Keratinocyte (primary cell): ENCODE results near the gene ZSCAN32. TPM values are rescaled to one million over a fixed set of nuclear protein-coding genes. Genes with fewer than 3 reads are reported as not detected.

ENCODE experiments used
- DNase-seq: peaks from one replicate; pipeline ENCODE4 v3.0.0-alpha.2; 2011; ENCODE audit warnings: low read depth, missing footprints, low spot score
- FAIRE-seq: peaks from 2 replicates; lab custom pipeline; 2011; peaks lifted over from hg19 to GRCh38; lab: Jason Lieb, UNC
- H2AFZ ChIP-seq: 2 replicates; pipeline ENCODE4 v1.6.0; 2012; ENCODE audit warnings: low read length, control low read depth, inconsistent platforms; ENCODE audit not compliant: control insufficient read depth
- H3K27ac ChIP-seq: 2 replicates; pipeline ENCODE4 v1.5.1; 2011; ENCODE audit warnings: low read length; ENCODE audit not compliant: control insufficient read depth, insufficient read depth
- H3K27me3 ChIP-seq: 3 replicates; pipeline ENCODE4 v1.6.0; 2011; ENCODE audit warnings: low read length; ENCODE audit not compliant: control insufficient read depth, insufficient read depth; ENCODE audit errors: extremely low read depth
- H3K36me3 ChIP-seq, 2 experiments: 2 replicates in 1 of 2; 3 replicates in 1 of 2; pipeline ENCODE4 v1.5.1; 2011; ENCODE audit warnings: low read length in 2 of 2, mild to moderate bottlenecking in 1 of 2; ENCODE audit not compliant: control insufficient read depth in 2 of 2, insufficient read depth in 2 of 2; ENCODE audit errors: extremely low read depth in 1 of 2
- H3K4me1 ChIP-seq: 3 replicates; pipeline ENCODE4 v1.5.1; 2011; ENCODE audit warnings: low read length; ENCODE audit not compliant: control insufficient read depth, insufficient read depth; ENCODE audit errors: extremely low read depth
- H3K4me2 ChIP-seq: 3 replicates; pipeline ENCODE4 v1.6.0; 2011; ENCODE audit warnings: low read depth, low read length; ENCODE audit not compliant: control insufficient read depth, insufficient read depth; ENCODE audit errors: extremely low read depth
- H3K4me3 ChIP-seq, 3 experiments: fragments of 200-600 bp in 1 of 3; sonication (generic) in 1 of 3; 2 replicates in 2 of 3; 3 replicates in 1 of 3; pipeline ENCODE4 v1.5.1; 2011 to 2016; ENCODE audit warnings: low read length in 3 of 3, mild to moderate bottlenecking in 3 of 3, control low read depth in 2 of 3, inconsistent platforms in 1 of 3, low read depth in 1 of 3, mixed read lengths in 1 of 3, mixed run types in 1 of 3, moderate library complexity in 1 of 3; ENCODE audit not compliant: control insufficient read depth in 2 of 3, insufficient read depth in 2 of 3; ENCODE audit errors: extremely low read depth in 1 of 3
- H3K79me2 ChIP-seq: 2 replicates; pipeline ENCODE4 v1.6.0; 2012; ENCODE audit warnings: low read length; ENCODE audit not compliant: control insufficient read depth, insufficient read depth
- H3K9ac ChIP-seq: 3 replicates; pipeline ENCODE4 v1.6.0; 2011; ENCODE audit warnings: low read length; ENCODE audit not compliant: control insufficient read depth, insufficient read depth; ENCODE audit errors: extremely low read depth
- H3K9me1 ChIP-seq: 3 replicates; pipeline ENCODE4 v1.6.0; 2011; ENCODE audit warnings: low read length; ENCODE audit not compliant: control insufficient read depth, insufficient read depth; ENCODE audit errors: extremely low read depth
- H3K9me3 ChIP-seq: 2 replicates; pipeline ENCODE4 v1.5.1; 2012; ENCODE audit warnings: low read depth, low read length; ENCODE audit not compliant: control insufficient read depth
- H4K20me1 ChIP-seq: 3 replicates; pipeline ENCODE4 v1.6.0; 2011; ENCODE audit warnings: low read length; ENCODE audit not compliant: control insufficient read depth, insufficient read depth; ENCODE audit errors: extremely low read depth
- CTCF ChIP-seq, 3 experiments: IDR thresholded peaks in 1 of 3; conservative IDR thresholded peaks in 1 of 3; optimal IDR thresholded peaks in 1 of 3; 2 replicates in 2 of 3; 3 replicates in 1 of 3; pipeline versions ENCODE3 to v1.5.1; 2011; ENCODE audit warnings: low read length in 3 of 3, mild to moderate bottlenecking in 3 of 3, moderate library complexity in 2 of 3, control low read depth in 1 of 3, inconsistent platforms in 1 of 3; ENCODE audit not compliant: insufficient read depth in 2 of 3; ENCODE audit errors: extremely low read depth in 1 of 3
- EZH2 ChIP-seq: IDR thresholded peaks from one replicate; pipeline ENCODE4 v1.6.1; 2012; ENCODE audit warnings: inconsistent platforms, mild to moderate bottlenecking, low read length, moderate library complexity
- dilution Hi-C: fragments of 300-500 bp; cut with MboI; formaldehyde crosslinking; loops from one replicate; pipeline ENCODE4 v1.7.0; 2020; ENCODE audit warnings: low sequenced_read_pairs; ENCODE audit not compliant: extremely low pct_ligation_motif_present
- polyA plus RNA-seq, 5 experiments: library from polyadenylated mRNA; depleted of rRNA in 3 of 5; stranded (reverse) in 3 of 5; stranded (forward) in 1 of 5; unstranded in 1 of 5; fragments of >200 nt; gene quantifications; 1 replicate in 1 of 5; 2 replicates in 3 of 5; 3 replicates in 1 of 5; pipeline versions ENCODE4 v1.2.1 to v1.2.3, GENCODE V29; 2011 to 2012; ENCODE audit warnings: missing spikeins in 2 of 5, low read depth in 1 of 5, low replicate concordance in 1 of 5

The ZSCAN32 gene
- polyA plus RNA-seq, 1 donor (not counting 4 experiments of a cell fraction or from before 2014, with no cell fraction given) = 17.2 TPM

GRCh38 chr16:3356118-3356517, 44.7 kb downstream of the ZSCAN32 start:
- Histone ChIP-seq H3K36me3 (no peaks in the 10 kb centered on the region), H2AFZ (no peak overlapping the region), H3K27ac (no peak overlapping the region), H3K9ac (no peak overlapping the region), H3K79me2 (no peaks in the 10 kb centered on the region), H3K9me3 (no peaks in the 10 kb centered on the region), H3K9me1 (no peaks in the 10 kb centered on the region), H3K4me1 (no peaks in the 10 kb centered on the region), H4K20me1 (no peaks in the 10 kb centered on the region), H3K27me3 (no peaks in the 10 kb centered on the region), H3K4me2 (no peak overlapping the region), H3K4me3 (no peak overlapping the region)
- DNase-seq (no peak), FAIRE-seq (no peak)
- dilution Hi-C loops = no loop called here
- no peak for TF ChIP-seq CTCF (optimal IDR thresholded peaks at IDR 0.05 in 1 of 3, IDR thresholded peaks at IDR 0.05 in 1 of 3, conservative IDR thresholded peaks at IDR 0.05 in 1 of 3; ENCODE audit: extremely low read depth in 1 of 3, insufficient read depth in 2 of 3, low read length in 3 of 3)
- TF ChIP-seq EZH2 = no peak

- FAIRE-seq (no peak), DNase-seq (no peak)
- TF ChIP-seq CTCF (optimal IDR thresholded peaks at IDR 0.05 in 1 of 3, IDR thresholded peaks at IDR 0.05 in 1 of 3, conservative IDR thresholded peaks at IDR 0.05 in 1 of 3; ENCODE audit: extremely low read depth in 1 of 3, insufficient read depth in 2 of 3, low read length in 3 of 3) (no peak), EZH2 (no peak)
Measured at GRCh38 chr16:3355589-3355988, 45.2 kb downstream of the ZSCAN32 start, which contains the start of gene OR2C1. Gene OR2C1 (plus strand): TSS chr16:3355889. CDS start chr16:3355941, 52 bp downstream.

More at GRCh38 chr16:3355589-3355988, 45.2 kb downstream of the ZSCAN32 start, which contains the start of gene OR2C1:
- Histone ChIP-seq H2AFZ (no peak within 1 kb of the TSS), H3K4me2 (no peak within 1 kb of the TSS), H3K27me3 (no peaks in the 10 kb centered on the region), H3K36me3 (no peaks in the 10 kb centered on the region), H3K9me3 (no peaks in the 10 kb centered on the region), H3K79me2 (no peaks in the 10 kb centered on the region), H3K4me3 (no peak within 1 kb of the TSS), H3K4me1 (no peaks in the 10 kb centered on the region), H3K9me1 (no peaks in the 10 kb centered on the region), H3K9ac (no peak within 1 kb of the TSS), H3K27ac (no peak within 1 kb of the TSS), H4K20me1 (no peaks in the 10 kb centered on the region)
- dilution Hi-C loops = no loop called here
